OCI-M2 (cell line): ENCODE measurements around the gene MAD2L1BP.
"Not testable (repeated sequence)": the region's sequence is repeated elsewhere in the genome, so short reads cannot be mapped to it uniquely, and the experiment has no call there.

Experiments used
- DNase-seq: peaks from one replicate; lab custom pipeline; 2025; ENCODE audit not compliant: unreplicated experiment; lab: John Stamatoyannopoulos, UW

Gene MAD2L1BP, protein sequence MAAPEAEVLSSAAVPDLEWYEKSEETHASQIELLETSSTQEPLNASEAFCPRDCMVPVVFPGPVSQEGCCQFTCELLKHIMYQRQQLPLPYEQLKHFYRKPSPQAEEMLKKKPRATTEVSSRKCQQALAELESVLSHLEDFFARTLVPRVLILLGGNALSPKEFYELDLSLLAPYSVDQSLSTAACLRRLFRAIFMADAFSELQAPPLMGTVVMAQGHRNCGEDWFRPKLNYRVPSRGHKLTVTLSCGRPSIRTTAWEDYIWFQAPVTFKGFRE

DNA sequence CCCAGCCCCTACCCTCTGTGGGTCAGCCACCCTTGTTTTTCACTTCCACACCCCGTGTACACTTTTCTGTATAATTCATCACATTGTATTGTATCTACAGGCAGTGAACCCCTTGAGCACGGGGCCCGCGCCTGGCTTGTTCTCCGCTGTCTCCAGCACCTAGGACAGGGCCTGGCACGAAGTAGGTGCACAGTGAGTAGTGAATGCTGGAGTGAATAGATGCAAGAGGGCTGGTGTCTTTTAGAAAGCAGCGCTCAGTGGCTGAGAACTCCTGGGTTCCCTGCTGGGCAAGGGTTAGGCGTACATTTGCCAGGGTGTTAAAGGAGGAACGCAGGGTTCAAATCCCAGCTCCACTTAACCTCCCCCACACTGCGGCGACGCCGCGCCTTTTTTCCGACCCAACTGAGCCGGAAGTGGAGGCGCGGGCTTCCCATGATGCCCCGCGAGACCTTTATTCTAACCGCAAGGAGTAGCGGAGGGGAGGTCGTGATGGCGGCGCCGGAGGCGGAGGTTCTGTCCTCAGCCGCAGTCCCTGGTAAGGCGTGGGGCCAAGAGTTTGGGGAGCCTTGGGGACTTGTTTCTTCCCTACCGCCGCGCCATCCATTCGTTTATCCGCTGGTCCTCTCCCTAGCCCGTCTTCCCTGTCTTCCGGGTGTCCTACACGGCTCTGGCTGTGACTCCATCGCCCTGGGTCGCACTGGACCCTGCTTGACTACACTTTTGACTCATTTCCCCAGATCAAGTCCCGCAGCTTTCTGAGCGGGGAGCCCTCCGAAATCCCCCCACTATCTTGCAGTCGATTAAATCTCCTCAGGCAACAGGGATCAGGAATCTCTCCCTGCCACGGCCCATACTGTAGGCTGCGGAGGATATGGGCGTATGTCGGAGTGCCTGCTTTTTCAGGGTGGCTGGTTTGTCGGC, at the start of gene MAD2L1BP:
TSS of gene MAD2L1BP (plus strand) at position 454 of the 921 bp plus-strand sequence. CDS start at position 490, 36 bp downstream.
- DNase-seq, result peak; percentile 71

DNA sequence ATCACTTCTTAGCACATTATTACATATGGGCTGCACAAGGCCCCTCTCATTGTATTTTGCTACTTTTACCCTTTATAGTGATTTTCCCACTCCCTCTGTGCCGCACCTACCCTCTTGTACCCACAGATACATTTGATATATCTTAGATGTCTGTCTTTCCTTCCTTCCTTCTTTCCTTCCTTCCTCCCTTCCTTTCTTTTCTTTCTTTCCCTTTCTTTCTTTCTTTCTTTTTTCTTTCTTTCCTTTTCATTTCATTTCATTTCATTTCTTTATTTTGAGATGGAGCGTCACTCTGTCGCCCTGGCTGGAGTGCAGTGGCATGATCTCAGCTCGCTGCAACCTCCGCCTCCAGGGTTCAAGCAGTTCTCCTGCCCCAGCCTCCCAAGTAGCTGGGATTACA, 47.4 kb upstream of the MAD2L1BP start:
- DNase-seq, result no peak

DNA sequence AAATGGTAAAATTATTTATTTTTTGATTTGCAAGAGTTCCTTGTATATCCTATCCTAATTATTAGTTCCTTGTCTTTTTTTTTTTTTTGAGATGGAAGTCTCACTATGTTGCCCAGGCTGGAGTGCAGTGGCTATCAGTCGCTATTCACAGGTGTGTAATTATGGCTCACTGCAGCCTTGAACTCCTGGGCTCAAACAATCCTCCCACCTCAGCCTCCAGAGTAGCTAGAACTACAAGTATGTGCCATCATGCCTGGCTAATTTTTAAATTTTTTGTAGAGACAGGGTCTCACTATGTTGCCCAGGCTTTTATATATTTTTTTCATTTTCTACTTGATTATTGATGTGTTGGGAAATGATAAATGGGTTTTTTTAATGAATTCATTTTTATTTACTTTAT, 46.1 kb upstream of the MAD2L1BP start:
- DNase-seq, result not testable (repeated sequence)

DNA sequence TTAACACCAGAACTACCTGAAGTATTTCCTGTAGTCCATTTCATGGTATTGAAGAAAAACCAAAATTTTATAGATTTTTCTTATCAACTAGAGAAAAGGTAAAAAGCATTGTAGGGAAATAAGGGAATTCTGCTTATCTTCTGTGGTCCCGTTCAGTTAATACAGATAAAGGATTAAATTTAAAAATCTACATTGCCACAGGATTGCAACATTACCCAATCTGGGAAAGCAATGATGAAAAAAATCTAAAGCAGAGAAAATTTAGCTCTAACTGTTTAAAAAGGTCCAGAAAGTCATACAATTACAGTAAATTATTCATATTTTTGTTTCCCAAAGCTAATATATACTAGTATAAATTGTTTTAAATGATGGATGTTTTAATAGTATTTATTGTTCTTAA, 41.7 kb upstream of the MAD2L1BP start:
- no peak for DNase-seq

DNA sequence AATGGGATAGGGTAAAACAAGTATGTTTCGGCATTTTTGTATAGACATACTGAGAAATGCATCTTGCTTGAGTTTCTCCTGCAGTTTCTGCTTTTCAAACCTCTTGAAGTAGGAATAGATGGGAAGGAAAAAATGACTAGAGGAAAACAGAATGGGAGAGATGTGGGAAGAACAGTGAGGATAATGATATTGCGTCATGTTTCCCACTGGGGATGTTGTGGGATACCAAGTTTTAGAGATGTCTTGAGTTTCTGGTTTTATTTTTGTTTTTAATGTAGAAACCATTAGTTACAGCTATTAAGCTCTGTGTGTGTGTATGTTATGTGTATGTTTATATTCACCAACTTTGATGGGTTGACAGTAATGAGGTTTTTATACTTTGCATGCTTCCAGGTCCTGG, 35.0 kb upstream of the MAD2L1BP start:
- DNase-seq, result no peak

DNA sequence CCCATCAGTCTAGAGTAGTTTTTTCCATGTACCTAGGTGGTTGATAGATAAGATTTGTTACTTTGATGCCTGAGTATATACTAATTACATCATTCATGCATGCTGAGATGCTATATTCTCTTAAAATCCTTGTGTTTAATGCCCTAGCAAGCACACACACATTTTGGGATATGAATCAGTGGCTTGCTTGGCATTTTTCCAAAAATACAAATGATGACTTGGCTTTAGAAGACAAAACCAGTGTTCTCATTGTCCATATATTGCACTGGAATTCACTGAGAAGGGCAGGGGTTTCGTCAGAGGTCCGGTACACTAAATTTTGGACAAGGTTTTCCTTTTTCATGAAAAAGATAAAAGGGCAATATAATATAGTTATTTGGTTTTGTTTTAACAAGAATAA, 31.5 kb upstream of the MAD2L1BP start:
- no peak for DNase-seq

DNA sequence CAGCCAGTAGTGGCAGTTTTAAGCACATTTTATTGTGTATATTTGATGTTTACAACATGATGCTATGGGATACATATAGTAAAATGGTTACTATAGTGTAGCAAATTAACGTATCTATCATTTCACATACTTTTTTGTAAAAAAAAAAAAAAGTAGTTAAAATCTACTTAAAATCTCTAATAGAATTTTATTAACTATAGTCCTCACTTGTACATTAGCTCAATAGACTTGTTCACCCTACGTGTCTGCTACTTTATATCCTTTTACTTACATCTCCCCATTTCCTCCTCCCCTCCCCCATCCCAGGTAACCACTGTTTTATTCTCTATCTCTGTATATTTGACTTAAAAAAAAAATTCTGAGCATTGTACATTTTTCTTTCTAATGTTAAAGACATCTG, 29.6 kb upstream of the MAD2L1BP start:
- no peak for DNase-seq

DNA sequence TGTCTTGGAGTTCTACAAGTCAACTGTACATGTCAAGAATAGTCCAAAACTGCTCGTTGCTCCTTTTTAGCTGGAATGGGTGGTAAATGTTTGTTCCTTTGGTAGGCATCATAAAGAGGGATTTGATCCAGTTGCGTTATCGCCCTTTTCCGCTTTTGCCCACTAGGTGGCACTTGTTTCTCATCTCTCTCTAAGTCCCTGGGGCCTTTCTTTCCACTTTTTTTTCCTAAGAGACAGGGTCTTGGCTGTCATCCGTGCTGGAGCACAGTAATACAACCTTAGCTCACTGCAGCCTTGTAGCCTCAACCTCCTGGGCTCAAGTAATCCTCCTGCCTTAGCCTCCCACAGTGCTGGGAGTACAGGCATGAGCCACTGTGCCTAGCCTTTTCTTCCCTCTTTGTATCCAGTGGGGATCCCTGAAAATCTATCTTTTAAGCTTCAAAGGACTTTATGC, 27.3 kb upstream of the MAD2L1BP start:
- DNase-seq, result peak; percentile 64

DNA sequence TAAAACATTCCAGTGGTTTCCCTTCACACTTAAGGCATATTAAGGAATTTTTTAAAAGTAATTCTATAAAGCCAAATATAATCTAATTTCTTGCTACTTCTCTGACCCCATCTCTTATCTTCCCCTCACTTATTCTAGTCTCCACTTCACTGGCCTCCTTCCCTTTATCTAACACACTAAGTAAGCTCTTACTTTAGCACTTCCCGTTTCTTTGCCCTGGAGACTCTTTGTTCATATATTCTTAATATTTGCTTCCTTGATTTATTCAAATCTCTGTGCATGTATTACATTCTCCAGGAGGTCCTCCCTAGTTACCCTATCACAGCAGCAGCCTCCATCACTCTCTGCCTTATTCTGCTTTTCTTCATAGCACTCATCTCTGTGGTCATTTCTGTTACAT, 26.8 kb upstream of the MAD2L1BP start:
- DNase-seq, result no peak

DNA sequence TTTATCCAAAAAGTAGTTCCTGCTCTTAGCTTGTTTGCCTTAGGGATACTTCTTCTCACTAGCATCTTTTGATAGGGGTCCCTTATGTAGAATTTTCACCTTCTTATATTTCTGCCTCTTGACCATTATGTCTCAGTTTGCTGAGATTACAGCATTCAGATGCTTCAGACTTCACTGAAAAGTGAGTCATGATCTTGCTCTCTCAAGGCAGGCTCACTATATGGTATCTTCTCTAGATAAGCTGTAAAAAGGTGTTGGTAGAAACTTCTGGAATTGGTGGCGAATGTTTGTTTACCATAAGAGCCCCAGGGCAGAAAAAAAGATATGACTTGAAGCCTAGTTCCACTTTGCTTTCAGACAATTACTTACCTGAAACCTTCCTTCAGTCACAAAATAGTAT, 26.2 kb upstream of the MAD2L1BP start:
- no peak for DNase-seq

DNA sequence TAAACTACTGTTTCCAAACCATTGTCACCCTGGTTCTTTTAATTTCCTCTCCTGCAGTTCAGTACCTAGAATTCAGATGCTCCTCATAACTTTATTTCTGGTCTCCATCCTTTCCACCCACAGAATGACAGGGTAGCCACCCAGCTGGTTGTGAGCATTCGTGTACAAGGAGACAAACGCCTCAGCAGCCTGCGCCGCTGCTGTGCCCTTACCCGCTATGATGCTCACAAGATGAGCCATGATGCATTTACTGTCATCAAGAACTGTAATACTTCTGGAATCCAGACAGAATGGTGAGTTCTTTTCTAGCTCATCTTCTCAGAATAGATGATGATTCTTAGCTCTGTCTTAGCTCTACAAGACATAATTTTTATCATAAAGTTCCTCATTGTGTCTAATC, 25.2 kb upstream of the MAD2L1BP start:
- no peak for DNase-seq

DNA sequence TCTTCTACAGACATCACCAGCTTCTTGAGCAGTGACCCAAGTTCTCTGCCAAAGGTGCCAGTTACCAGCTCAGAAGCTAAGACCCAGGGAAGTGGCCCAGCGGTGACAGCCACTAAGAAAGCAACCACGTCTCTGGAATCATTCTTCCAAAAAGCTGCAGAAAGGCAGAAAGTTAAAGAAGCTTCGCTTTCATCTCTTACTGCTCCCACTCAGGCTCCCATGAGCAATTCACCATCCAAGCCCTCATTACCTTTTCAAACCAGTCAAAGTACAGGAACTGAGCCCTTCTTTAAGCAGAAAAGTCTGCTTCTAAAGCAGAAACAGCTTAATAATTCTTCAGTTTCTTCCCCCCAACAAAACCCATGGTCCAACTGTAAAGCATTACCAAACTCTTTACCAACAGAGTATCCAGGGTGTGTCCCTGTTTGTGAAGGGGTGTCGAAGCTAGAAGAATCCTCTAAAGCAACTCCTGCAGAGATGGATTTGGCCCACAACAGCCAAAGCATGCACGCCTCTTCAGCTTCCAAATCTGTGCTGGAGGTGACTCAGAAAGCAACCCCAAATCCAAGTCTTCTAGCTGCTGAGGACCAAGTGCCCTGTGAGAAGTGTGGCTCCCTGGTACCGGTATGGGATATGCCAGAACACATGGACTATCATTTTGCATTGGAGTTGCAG, 21.8 kb upstream of the MAD2L1BP start:
- DNase-seq, result no peak

DNA sequence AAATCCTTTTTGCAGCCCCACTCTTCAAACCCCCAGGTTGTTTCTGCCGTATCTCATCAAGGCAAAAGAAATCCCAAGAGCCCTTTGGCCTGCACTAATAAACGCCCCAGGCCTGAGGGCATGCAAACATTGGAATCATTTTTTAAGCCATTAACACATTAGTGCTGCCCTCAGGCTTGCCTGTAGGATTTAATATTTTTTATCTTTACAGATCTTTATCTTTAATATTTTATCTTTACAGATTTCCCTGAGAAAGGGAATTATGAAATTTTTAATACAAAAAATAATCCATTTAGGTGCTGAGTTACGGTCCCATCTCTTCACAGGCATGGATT, 21.3 kb upstream of the MAD2L1BP start:
- DNase-seq, result no peak

DNA sequence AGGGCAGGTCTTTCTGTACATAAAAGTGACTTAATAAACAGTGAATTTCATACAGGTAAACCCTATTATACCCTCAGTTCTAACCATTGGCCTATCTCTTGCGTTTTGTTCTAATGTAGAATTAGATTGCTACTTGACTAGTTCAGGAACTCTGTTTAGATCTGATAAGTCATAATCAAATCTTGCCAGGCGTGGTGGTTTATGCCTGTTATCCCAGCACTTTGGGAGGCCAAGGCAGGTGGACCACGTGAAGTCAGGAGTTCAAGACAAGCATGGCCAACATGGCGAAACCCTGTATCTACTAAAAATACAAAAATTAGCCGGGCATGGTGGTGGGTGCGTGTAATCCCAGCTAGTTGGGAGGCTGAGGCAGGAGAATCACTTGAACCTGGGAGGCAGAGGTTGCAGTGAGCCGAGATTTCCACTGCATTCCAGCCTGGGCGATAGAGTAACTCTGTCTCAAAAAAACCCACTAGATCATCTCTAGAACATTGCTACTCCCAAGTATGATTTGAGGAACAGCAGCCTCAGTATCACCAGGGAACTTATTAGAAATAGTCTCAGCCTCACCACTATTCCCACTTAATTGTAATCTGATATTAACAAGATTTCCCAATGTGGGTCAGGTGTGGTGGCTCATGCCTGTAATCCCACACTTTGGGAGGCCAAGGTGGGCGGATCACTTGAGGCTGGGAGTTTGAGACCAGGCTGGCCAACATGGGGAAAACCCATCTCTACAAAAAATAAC, 18.7 kb upstream of the MAD2L1BP start:
- no peak for DNase-seq

DNA sequence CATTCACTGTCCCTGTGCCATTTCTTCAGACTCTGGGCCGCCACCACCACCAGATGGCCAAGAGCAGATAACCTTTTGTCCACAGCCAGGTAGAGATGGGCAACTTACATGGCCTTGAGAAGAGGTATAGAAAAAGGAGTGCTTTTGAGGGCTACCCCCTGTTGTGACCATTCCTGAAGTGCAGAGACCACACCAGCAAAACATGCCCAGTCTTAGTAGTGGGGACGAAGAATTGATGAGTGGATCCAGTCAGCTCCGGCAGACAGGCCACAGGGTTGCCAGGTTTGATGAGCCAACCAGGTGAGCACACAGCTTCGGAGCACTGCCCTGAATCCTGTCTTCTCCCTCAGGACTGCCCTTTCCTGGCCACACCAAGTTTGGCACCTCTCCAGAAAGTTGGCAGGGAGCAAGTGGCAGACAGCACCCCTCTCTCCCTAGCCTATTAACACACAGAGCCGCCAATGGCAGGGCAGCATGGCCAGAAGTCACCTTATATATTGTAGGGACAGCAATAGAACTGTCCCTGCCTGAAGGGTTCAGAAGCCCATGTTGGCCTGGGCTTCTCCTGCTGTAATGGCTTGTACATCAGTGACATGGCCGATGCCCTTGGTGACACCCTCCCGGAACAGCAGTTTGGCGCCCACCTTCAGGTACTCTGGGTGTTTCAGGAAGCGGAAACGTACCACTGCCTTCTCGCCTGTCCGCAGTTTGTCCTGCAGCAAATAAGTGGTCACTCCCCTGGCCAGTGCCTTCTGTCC, 14.4 kb upstream of the MAD2L1BP start:
- DNase-seq, result no peak

DNA sequence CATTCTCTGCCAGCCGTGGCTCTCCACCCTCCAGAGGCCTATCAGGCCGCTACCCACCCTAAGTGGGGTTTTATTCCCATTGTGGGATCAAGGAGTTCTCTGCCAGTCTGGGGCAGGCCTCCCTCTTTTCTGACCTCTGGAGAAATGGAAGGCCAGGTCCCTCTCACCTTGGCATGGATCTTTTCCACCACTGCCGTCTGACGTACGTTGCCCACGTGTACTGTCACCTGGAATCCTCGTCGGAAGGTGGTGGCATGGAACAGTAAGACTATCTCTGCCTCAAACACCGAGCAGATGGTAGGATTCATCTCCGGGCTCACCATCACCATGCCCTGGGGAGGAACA, 13.8 kb upstream of the MAD2L1BP start:
- no peak for DNase-seq

DNA sequence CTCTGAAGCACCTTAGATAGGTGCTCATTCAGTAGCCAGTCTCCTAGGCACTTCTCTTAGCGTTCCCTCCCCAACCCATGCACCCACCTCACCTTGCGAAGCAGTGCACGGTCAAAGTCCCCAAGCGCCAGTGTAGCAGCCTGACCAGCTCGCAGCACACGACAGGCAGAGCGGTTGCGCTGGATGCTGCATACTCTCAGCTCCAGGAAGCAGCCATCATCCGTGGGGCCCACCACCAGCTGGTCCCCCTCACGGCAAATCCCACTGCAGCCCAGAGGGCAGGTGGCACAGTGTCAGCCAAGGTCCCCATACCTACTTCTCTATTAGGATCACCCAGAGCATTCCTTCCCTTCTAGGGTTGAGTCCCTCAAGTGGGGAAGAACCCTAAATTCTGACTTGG, 13.1 kb upstream of the MAD2L1BP start:
- DNase-seq, result no peak

DNA sequence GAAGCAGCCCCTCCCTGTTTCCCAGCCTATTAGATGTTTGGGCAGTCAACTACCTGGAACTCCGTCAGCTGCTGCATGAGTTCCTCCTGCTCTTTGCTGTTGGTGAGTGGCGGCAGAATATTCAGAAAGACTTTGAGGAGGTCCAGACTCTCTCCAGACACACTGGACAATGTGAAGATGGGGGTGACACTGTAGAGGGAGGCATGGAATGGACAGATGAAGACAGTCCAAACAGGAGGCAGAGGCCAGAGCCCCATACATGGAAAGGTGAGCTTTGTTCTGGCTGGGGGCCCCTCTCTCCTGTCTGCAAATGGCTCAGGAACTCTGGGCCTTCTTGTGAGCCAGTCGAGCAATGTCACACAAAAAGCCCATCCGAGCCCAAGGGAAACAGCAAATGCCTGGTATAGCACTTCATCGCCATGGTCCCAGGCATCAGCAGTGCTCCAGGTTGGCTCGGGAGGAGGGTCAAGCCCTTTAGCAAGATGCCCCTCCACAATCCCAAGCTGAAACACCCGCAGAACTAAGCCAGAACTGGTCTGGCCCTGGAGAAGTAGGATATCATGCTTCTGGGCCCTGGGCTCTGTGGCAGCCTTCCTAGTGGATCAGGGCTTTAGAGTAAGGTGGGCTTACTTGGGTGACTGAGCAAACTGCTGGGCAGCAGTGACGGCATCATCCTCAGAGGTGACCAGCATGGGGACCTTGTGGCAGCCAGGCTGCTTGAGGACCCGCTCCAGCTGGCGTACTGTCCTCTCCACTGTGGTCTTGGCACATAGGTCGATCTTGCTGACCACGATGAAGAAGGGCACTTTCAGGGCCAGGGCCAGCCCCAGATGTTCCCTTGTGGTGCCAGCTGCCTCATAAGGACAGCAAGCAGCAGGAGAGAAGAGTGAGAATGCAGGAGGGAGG, 11.5 kb upstream of the MAD2L1BP start:
- DNase-seq, result no peak

DNA sequence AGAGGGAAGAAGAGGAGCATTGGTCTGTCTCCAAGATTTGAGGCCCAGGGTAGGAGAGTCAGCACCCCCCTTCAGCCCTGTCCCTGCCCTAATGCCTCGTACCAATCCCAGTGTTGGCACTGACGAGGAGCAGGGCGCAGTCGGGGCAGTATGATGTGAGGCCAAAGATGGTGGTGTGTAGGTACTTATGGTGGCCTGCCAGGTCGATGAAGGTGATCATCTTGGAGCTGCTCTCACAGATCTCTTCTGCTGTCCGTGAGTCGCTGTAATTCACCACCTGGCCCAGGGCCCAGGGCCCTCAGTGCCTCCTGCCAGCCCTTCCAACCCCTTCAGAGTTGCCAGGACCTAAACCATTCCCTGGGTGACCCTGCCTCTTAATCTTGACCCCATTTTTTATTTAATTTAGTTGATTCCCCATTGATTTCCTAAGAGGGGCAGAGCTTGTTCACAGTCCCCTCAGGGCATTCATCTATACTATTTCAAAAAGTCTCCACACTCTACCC, 10.8 kb upstream of the MAD2L1BP start:
- no peak for DNase-seq
